ENCODE data around the gene MCFD2.

The MCFD2 gene

GRCh38 chr2:46898024-46898423, 17.6 kb downstream of the MCFD2 start:
- TF ChIP-seq EZH2 (optimal IDR thresholded peaks at IDR 0.05; ENCODE audit: low read depth, low read length) = no peak
- no peak for TF ChIP-seq CTCF (IDR thresholded peaks at IDR 0.05; ENCODE audit: low read length)
- TF ChIP-seq EZH2phosphoT487 (IDR thresholded peaks at IDR 0.05; ENCODE audit: low read length) = no peak
- no peaks in the 10 kb centered on the region for H3K9me3 ChIP-seq (replicated peaks; ENCODE audit: insufficient read depth, low read length)

GRCh38 chr2:46893269-46893939, 22.2 kb downstream of the MCFD2 start:
- no peaks in the 10 kb centered on the region for H4K20me1 ChIP-seq (ENCODE audit: insufficient read depth, low read length)
- H3K79me2 ChIP-seq (ENCODE audit: low read length) = no peaks in the 10 kb centered on the region
- H3K27me3 ChIP-seq (replicated peaks; ENCODE audit: insufficient read depth, low read length) = peaks cover 5% of the 10 kb centered on the region
- no peak overlapping the region for H3K4me2 ChIP-seq (ENCODE audit: low read depth, low read length)
- no peak overlapping the region for H2AFZ ChIP-seq (ENCODE audit: low read length)
- no peak for DNase-seq
- H3K4me1 ChIP-seq (ENCODE audit: low read length) = no peaks in the 10 kb centered on the region
- H3F3A ChIP-seq (ENCODE audit: insufficient read depth, low read length) = no peaks in the 10 kb centered on the region
- H3K4me3 ChIP-seq (ENCODE audit: low read length) = no peak overlapping the region
- no peak overlapping the region for H3K27ac ChIP-seq (ENCODE audit: low read length)
- no peaks in the 10 kb centered on the region for H3K9me2 ChIP-seq (replicated peaks; ENCODE audit: insufficient read depth, low read length)
- no peaks in the 10 kb centered on the region for H3K36me3 ChIP-seq (replicated peaks; ENCODE audit: insufficient read depth, low read length)
- H3K9me3 ChIP-seq (replicated peaks; ENCODE audit: insufficient read depth, low read length) = no peaks in the 10 kb centered on the region
- no peak overlapping the region for H3K9ac ChIP-seq (ENCODE audit: low read length)
- TF ChIP-seq EZH2 (optimal IDR thresholded peaks at IDR 0.05; ENCODE audit: low read depth, low read length) (no peak), CTCF (IDR thresholded peaks at IDR 0.05; ENCODE audit: low read length) (no peak), EZH2phosphoT487 (IDR thresholded peaks at IDR 0.05; ENCODE audit: low read length) (no peak)

More at GRCh38 chr2:46898024-46898423, 17.6 kb downstream of the MCFD2 start:
- Histone ChIP-seq H2AFZ (ENCODE audit: low read length) (no peak overlapping the region), H3K79me2 (ENCODE audit: low read length) (no peaks in the 10 kb centered on the region), H3K27ac (ENCODE audit: low read length) (no peak overlapping the region), H3K4me1 (ENCODE audit: low read length) (no peaks in the 10 kb centered on the region), H3K9me2 (replicated peaks; ENCODE audit: insufficient read depth, low read length) (no peaks in the 10 kb centered on the region), H3K27me3 (replicated peaks; ENCODE audit: insufficient read depth, low read length) (no peaks in the 10 kb centered on the region), H3K4me3 (ENCODE audit: low read length) (no peak overlapping the region), H3K4me2 (ENCODE audit: low read depth, low read length) (no peak overlapping the region), H3K36me3 (replicated peaks; ENCODE audit: insufficient read depth, low read length) (no peaks in the 10 kb centered on the region), H3F3A (ENCODE audit: insufficient read depth, low read length) (no peaks in the 10 kb centered on the region), H3K9ac (ENCODE audit: low read length) (no peak overlapping the region), H4K20me1 (ENCODE audit: insufficient read depth, low read length) (no peaks in the 10 kb centered on the region)
- no peak for DNase-seq

GRCh38 chr2:46891956-46892553, 23.6 kb downstream of the MCFD2 start:
- no peaks in the 10 kb centered on the region for H3K9me2 ChIP-seq (replicated peaks; ENCODE audit: insufficient read depth, low read length)
- H3F3A ChIP-seq (ENCODE audit: insufficient read depth, low read length) = no peaks in the 10 kb centered on the region
- no peak overlapping the region for H2AFZ ChIP-seq (ENCODE audit: low read length)
- H3K27ac ChIP-seq (ENCODE audit: low read length) = no peak overlapping the region
- no peak overlapping the region for H3K9ac ChIP-seq (ENCODE audit: low read length)
- no peak overlapping the region for H3K4me3 ChIP-seq (ENCODE audit: low read length)
- H3K4me2 ChIP-seq (ENCODE audit: low read depth, low read length) = no peak overlapping the region
- no peaks in the 10 kb centered on the region for H3K36me3 ChIP-seq (replicated peaks; ENCODE audit: insufficient read depth, low read length)
- no peaks in the 10 kb centered on the region for H3K9me3 ChIP-seq (replicated peaks; ENCODE audit: insufficient read depth, low read length)
- no peak for DNase-seq
- no peak for TF ChIP-seq EZH2 (optimal IDR thresholded peaks at IDR 0.05; ENCODE audit: low read depth, low read length)
- no peak for TF ChIP-seq CTCF (IDR thresholded peaks at IDR 0.05; ENCODE audit: low read length)
- no peak for TF ChIP-seq EZH2phosphoT487 (IDR thresholded peaks at IDR 0.05; ENCODE audit: low read length)
- no peaks in the 10 kb centered on the region for H3K4me1 ChIP-seq (ENCODE audit: low read length)
- H3K79me2 ChIP-seq (ENCODE audit: low read length) = no peaks in the 10 kb centered on the region
- H3K27me3 ChIP-seq (replicated peaks; ENCODE audit: insufficient read depth, low read length) = peaks cover 19% of the 10 kb centered on the region
- H4K20me1 ChIP-seq (ENCODE audit: insufficient read depth, low read length) = no peaks in the 10 kb centered on the region

All from MM.1S (cell line).